Thyroid gland (tissue), 4 donors: ENCODE results near the gene DCAF5. TPM values are rescaled to one million over a fixed set of nuclear protein-coding genes. Genes with fewer than 3 reads are reported as not detected.

Experiments used
- DNase-seq, 2 donors: peaks; one replicate each; pipeline ENCODE4 v3.0.0-alpha.2; 2019
- H3K27ac ChIP-seq, 3 donors: fragments of 200-600 bp; sonication (generic); 1 replicate in 2 of 3; 2 replicates in 1 of 3; pipeline ENCODE4 v1.5.1; 2016 to 2019; ENCODE audit warnings: mild to moderate bottlenecking in 1 of 3, moderate library complexity in 1 of 3
- H3K27me3 ChIP-seq: fragments of 200-600 bp; sonication (generic); one replicate; pipeline ENCODE4 v1.5.1; 2019
- H3K36me3 ChIP-seq, 2 donors: fragments of 200-600 bp; sonication (generic); one replicate each; pipeline ENCODE4 v1.5.1; 2016 to 2019
- H3K4me1 ChIP-seq, 2 donors: fragments of 200-600 bp; sonication (generic); one replicate each; pipeline ENCODE4 v1.5.1; 2017 to 2019
- H3K4me3 ChIP-seq, 3 donors: fragments of 200-600 bp; sonication (generic); replicated peaks in 1 of 3; 1 replicate in 2 of 3; 2 replicates in 1 of 3; pipeline ENCODE4 v1.5.1; 2016; ENCODE audit warnings: mild to moderate bottlenecking in 1 of 3
- H3K9me3 ChIP-seq: fragments of 200-600 bp; sonication (generic); one replicate; pipeline ENCODE4 v1.5.1; 2017
- CTCF ChIP-seq, 6 experiments: fragments of 200-600 bp in 3 of 6; fragments of 450-650 bp in 3 of 6; sonication (generic) in 3 of 6; IDR thresholded peaks; one replicate each; pipeline ENCODE4 v1.5.1; 2016 to 2019; ENCODE audit warnings: antibody characterized with exemption in 6 of 6, mild to moderate bottlenecking in 2 of 6, inconsistent platforms in 1 of 6, moderate library complexity in 1 of 6
- POLR2A ChIP-seq, 2 donors: fragments of 450-650 bp; IDR thresholded peaks; one replicate each; pipeline ENCODE4 v1.6.1; 2017; ENCODE audit warnings: antibody characterized with exemption in 2 of 2, mild to moderate bottlenecking in 2 of 2, moderate library complexity in 1 of 2
- WGBS, 2 donors: methylation state at CpG; one replicate each; pipeline ENCODE4 v1.1.5; 2017; 5-methylcytosine and 5-hydroxymethylcytosine counted together
- intact Hi-C: fragments of 100-400 bp; cut with DNase I; formaldehyde crosslinking; loops from one replicate; pipeline ENCODE4 v1.15.1; 2023
- total RNA-seq, 4 donors: library from RNA; depleted of rRNA; stranded (reverse); fragments of >200 nt; gene quantifications; one replicate each; pipeline ENCODE4 v1.2.3, GENCODE V29; 2016

DCAF5 gene
- total RNA-seq, 4 donors from 2014 or later: 36.0 to 53.6 (median 38.9) TPM

DNA sequence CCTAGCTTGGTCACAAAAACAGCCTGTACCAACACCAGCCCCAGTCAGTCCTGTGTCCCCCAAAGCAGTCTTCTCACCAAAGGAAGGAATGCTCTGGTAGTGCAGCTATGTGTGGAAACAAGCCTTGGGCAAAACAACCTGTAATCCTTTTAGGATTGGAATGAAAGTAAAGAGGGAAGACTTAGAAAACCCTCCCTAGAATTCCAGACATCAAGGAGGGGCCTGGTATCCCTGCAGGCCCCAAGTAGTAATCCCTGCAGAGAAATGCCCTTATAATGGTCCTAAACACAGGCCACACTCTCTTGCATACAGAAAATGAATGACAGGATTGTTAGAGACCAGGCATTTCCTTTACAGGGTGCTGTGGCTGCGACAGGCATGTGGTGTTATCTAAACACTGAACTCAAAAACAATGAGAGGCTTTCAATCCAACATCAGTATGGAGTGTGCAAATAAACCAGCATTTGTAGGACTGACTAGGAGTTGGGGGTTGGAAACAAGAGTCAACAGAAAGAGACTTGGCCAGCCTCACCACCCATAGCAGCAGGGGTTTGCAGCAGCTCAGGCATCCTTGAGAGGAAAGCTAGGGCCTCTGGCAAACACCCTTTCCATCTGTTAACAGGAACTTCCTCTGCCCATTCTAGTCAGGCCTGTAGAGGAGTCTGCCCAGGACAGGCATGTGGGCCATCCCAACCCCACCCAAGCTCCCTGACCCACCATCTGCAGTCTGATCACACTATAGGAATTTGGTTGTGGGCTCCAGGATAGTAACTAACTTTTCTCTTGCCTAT, 59.1 kb downstream of the DCAF5 start:
- H3K4me3 ChIP-seq: no peak overlapping the region
- WGBS, 2 donors: 27 to 36% methylated on average over 1 of the region's 1 CpG
- H3K27me3 ChIP-seq: no peaks in the 10 kb centered on the region
- H3K4me1 ChIP-seq: peaks cover 24 to 39% of the 10 kb centered on the region in 2 donors
- peak overlapping the region; percentile 21 to 70 (median 56) for H3K27ac ChIP-seq
- no peaks in the 10 kb centered on the region for H3K9me3 ChIP-seq
- DNase-seq: no peak
- intact Hi-C loops: loop anchor here (5.0 kb wide), 1 partner anchor 182 kb away; no protein-coding TSS in a partner anchor
- TF ChIP-seq CTCF (IDR thresholded peaks at IDR 0.05): no peak
- peak in 1 of 2 donors; percentile 2 for TF ChIP-seq POLR2A (IDR thresholded peaks at IDR 0.05)
- H3K36me3 ChIP-seq: no peaks in the 10 kb centered on the region

- intact Hi-C loops: loop anchor here (5.0 kb wide), 1 partner anchor 181 kb away; no protein-coding TSS in a partner anchor
- DNase-seq: no peak
- Histone ChIP-seq H3K4me1 (peaks cover 26 to 44% of the 10 kb centered on the region in 2 donors), H3K4me3 (no peak overlapping the region), H3K36me3 (no peaks in the 10 kb centered on the region), H3K27ac (peak overlapping the region; percentile 21 to 70 (median 56)), H3K9me3 (no peaks in the 10 kb centered on the region), H3K27me3 (no peaks in the 10 kb centered on the region)
- TF ChIP-seq POLR2A (IDR thresholded peaks at IDR 0.05) (no peak), CTCF (IDR thresholded peaks at IDR 0.05) (no peak)
Measured at GRCh38 chr14:69092840-69093422, 60.0 kb downstream of the DCAF5 start.

DNA sequence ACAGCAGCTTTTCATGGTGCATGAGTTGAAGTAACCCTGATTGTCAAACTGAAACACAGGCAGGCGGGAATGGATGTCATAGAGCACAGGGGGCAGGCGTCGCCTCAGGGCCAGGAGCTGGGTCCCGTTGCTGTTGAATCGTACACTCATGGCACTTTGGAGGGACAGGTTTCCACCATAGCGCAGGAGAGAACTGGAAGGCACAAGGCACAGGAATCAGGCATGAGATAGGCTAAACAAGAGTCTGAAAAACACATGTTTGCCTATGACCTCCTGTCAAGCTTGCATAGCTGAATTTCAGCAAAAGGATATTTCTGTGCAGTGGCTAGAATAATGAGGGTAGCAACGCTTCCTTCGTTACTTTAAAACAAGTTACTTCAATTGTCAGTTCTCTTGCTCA, 61.2 kb downstream of the DCAF5 start:
- no peaks in the 10 kb centered on the region for H3K27me3 ChIP-seq
- H3K36me3 ChIP-seq: no peaks in the 10 kb centered on the region
- H3K9me3 ChIP-seq: no peaks in the 10 kb centered on the region
- DNase-seq: no peak
- intact Hi-C loops: loop anchor here (5.0 kb wide), 1 partner anchor 179 kb away; no protein-coding TSS in a partner anchor
- peaks cover 37 to 48% of the 10 kb centered on the region in 2 donors for H3K4me1 ChIP-seq
- WGBS, 2 donors: 93 to 97% methylated on average over 8 of the region's 8 CpGs
- TF ChIP-seq POLR2A (IDR thresholded peaks at IDR 0.05) (no peak), CTCF (IDR thresholded peaks at IDR 0.05) (no peak)
- peak overlapping the region in 1 of 3 donors; percentile 42 for H3K27ac ChIP-seq
- no peak overlapping the region for H3K4me3 ChIP-seq

- intact Hi-C loops: loop anchor here (5.0 kb wide), 1 partner anchor 179 kb away; no protein-coding TSS in a partner anchor
- peak overlapping the region in 1 of 3 donors; percentile 42 for H3K27ac ChIP-seq
Measured at GRCh38 chr14:69091006-69091405, 61.9 kb downstream of the DCAF5 start.

More at GRCh38 chr14:69091006-69091405, 61.9 kb downstream of the DCAF5 start:
- no peak for DNase-seq
- Histone ChIP-seq H3K4me1 (peaks cover 40 to 50% of the 10 kb centered on the region in 2 donors), H3K4me3 (no peak overlapping the region), H3K36me3 (no peaks in the 10 kb centered on the region), H3K9me3 (no peaks in the 10 kb centered on the region), H3K27me3 (no peaks in the 10 kb centered on the region)
- no peak for TF ChIP-seq CTCF (IDR thresholded peaks at IDR 0.05)
- no peak for TF ChIP-seq POLR2A (IDR thresholded peaks at IDR 0.05)
